Neural cell (in vitro differentiated cells): ENCODE results near the gene ACTN2. TPM values are rescaled to one million over a fixed set of nuclear protein-coding genes. Genes with fewer than 3 reads are reported as not detected.

Source experiments
- H2AFZ ChIP-seq: fragments of 200-600, 300-800 bp; sonication (generic), shearing (Covaris generic); 2 replicates; pipeline ENCODE4 v1.6.0; 2014; ENCODE audit warnings: low read depth, mild to moderate bottlenecking, antibody characterized with exemption, low read length, moderate library complexity
- H3F3A ChIP-seq: fragments of 200-600 bp; shearing (Covaris generic); 2 replicates; pipeline ENCODE4 v1.6.1; 2016; ENCODE audit warnings: mild to moderate bottlenecking, moderate library complexity, mixed read lengths, antibody characterized with exemption, low read length; ENCODE audit not compliant: insufficient read depth, poor library complexity, severe bottlenecking
- H3K27ac ChIP-seq: fragments of 200-600, 300-800 bp; sonication (generic), shearing (Covaris generic); 2 replicates; pipeline ENCODE4 v1.5.1; 2014; ENCODE audit warnings: mild to moderate bottlenecking, low read length, moderate library complexity
- H3K27me3 ChIP-seq: fragments of 300-800, 200-600 bp; sonication (generic), shearing (Covaris generic); 2 replicates; pipeline ENCODE4 v1.6.0; 2014; ENCODE audit warnings: mild to moderate bottlenecking, low read depth, low read length, moderate library complexity; ENCODE audit not compliant: insufficient read depth
- H3K36me3 ChIP-seq: fragments of 300-800, 200-600 bp; sonication (generic), shearing (Covaris generic); 2 replicates; pipeline ENCODE4 v1.5.1; 2014; ENCODE audit warnings: mild to moderate bottlenecking, antibody characterized with exemption, low read length, moderate library complexity; ENCODE audit not compliant: insufficient read depth
- H3K4me2 ChIP-seq: fragments of 300-800, 200-600 bp; sonication (generic), shearing (Covaris generic); 2 replicates; pipeline ENCODE4 v1.6.0; 2014; ENCODE audit warnings: mild to moderate bottlenecking, low read length
- H3K4me3 ChIP-seq: fragments of 300-800, 200-600 bp; sonication (generic), shearing (Covaris generic); 2 replicates; pipeline ENCODE4 v1.5.1; 2014; ENCODE audit warnings: mild to moderate bottlenecking, low read length, moderate library complexity
- H3K79me2 ChIP-seq: fragments of 200-600 bp; shearing (Covaris generic); replicated peaks from 2 replicates; pipeline ENCODE4 v1.6.0; 2014; ENCODE audit warnings: mild to moderate bottlenecking, low read length, moderate library complexity; ENCODE audit not compliant: insufficient read depth
- H3K9ac ChIP-seq: fragments of 300-800, 200-600 bp; sonication (generic), shearing (Covaris generic); 2 replicates; pipeline ENCODE4 v1.6.1; 2016; ENCODE audit warnings: mild to moderate bottlenecking, low read length, mixed read lengths
- H3K9me2 ChIP-seq: fragments of 200-600 bp; shearing (Covaris generic); 2 replicates; pipeline ENCODE4 v1.6.1; 2016; ENCODE audit warnings: mild to moderate bottlenecking, low read length, mixed read lengths; ENCODE audit not compliant: insufficient read depth
- H3K9me3 ChIP-seq: fragments of 200-600, 300-800 bp; sonication (generic), shearing (Covaris generic); 2 replicates; pipeline ENCODE4 v1.6.1; 2016; ENCODE audit warnings: mild to moderate bottlenecking, mixed run types, low read length, moderate library complexity, mixed read lengths
- H4K20me1 ChIP-seq: fragments of 200-600 bp; shearing (Covaris generic); 2 replicates; pipeline ENCODE4 v1.6.1; 2016; ENCODE audit warnings: mild to moderate bottlenecking, mixed run types; ENCODE audit not compliant: insufficient read depth
- EP300 ChIP-seq: fragments of 450-650 bp; conservative IDR thresholded peaks from 2 replicates; pipeline ENCODE4 v1.6.1; 2014; ENCODE audit warnings: antibody characterized with exemption, mild to moderate bottlenecking, moderate library complexity; ENCODE audit not compliant: poor library complexity, severe bottlenecking
- EZH2 ChIP-seq: fragments of 200-600, 300-800 bp; shearing (Covaris generic), sonication (generic); IDR thresholded peaks from 2 replicates; pipeline ENCODE4 v1.6.1; 2014; ENCODE audit warnings: antibody characterized with exemption, low read length, borderline replicate concordance, mild to moderate bottlenecking; ENCODE audit not compliant: insufficient read depth, poor library complexity, severe bottlenecking
- MXI1 ChIP-seq: fragments of 450-650 bp; conservative IDR thresholded peaks from 2 replicates; pipeline ENCODE4 v1.6.1; 2014; ENCODE audit warnings: antibody characterized with exemption, mild to moderate bottlenecking; ENCODE audit not compliant: poor library complexity, severe bottlenecking
- POLR2AphosphoS5 ChIP-seq: IDR thresholded peaks from 2 replicates; pipeline ENCODE4 v1.6.1; 2012
- REST ChIP-seq: IDR thresholded peaks from 2 replicates; pipeline ENCODE4 v1.6.1; 2012; ENCODE audit warnings: borderline replicate concordance
- SMC3 ChIP-seq: fragments of 450-650 bp; conservative IDR thresholded peaks from 2 replicates; pipeline ENCODE4 v1.6.1; 2014; ENCODE audit warnings: antibody characterized with exemption, mild to moderate bottlenecking, moderate library complexity; ENCODE audit not compliant: poor library complexity
- TAF1 ChIP-seq: IDR thresholded peaks from 2 replicates; pipeline ENCODE4 v1.6.1; 2012; ENCODE audit warnings: low read depth
- polyA plus RNA-seq: library from polyadenylated mRNA; depleted of rRNA; stranded (reverse); fragments of >200 nt; gene quantifications from 2 replicates; pipeline ENCODE4 v1.2.3, GENCODE V29; 2014

ACTN2 gene
- polyA plus RNA-seq, 1 donor from 2014 or later = 6.1 TPM

GRCh38 chr1:236645016-236645680 lies 41.2 kb upstream of the ACTN2 start:
- no peak overlapping the region for H3K4me3 ChIP-seq
- no peaks in the 10 kb centered on the region for H3K9me2 ChIP-seq
- no peak overlapping the region for H3K27ac ChIP-seq
- no peaks in the 10 kb centered on the region for H3K9me3 ChIP-seq
- TF ChIP-seq MXI1 (no peak), TAF1 (no peak), REST (no peak), EP300 (no peak)
- no peak overlapping the region for H3K4me2 ChIP-seq
- H3K9ac ChIP-seq = no peak overlapping the region
- H3F3A ChIP-seq = no peaks in the 10 kb centered on the region
- H2AFZ ChIP-seq = no peak overlapping the region
- H4K20me1 ChIP-seq = no peaks in the 10 kb centered on the region
- no peaks in the 10 kb centered on the region for H3K79me2 ChIP-seq
- no peaks in the 10 kb centered on the region for H3K27me3 ChIP-seq
- no peaks in the 10 kb centered on the region for H3K36me3 ChIP-seq

- H3K4me2 ChIP-seq = no peak overlapping the region
- no peaks in the 10 kb centered on the region for H3K36me3 ChIP-seq
- TF ChIP-seq REST = no peak
- no peak for TF ChIP-seq EZH2
- TF ChIP-seq SMC3 = no peak
- TF ChIP-seq EP300 = no peak
- no peak for TF ChIP-seq POLR2AphosphoS5
- no peak for TF ChIP-seq MXI1
- no peak overlapping the region for H3K9ac ChIP-seq
- H3K27me3 ChIP-seq = no peaks in the 10 kb centered on the region
- no peak overlapping the region for H2AFZ ChIP-seq
- H3K27ac ChIP-seq = no peak overlapping the region
- H3F3A ChIP-seq = no peaks in the 10 kb centered on the region
- H3K79me2 ChIP-seq = no peaks in the 10 kb centered on the region
- H3K4me3 ChIP-seq = no peak overlapping the region
- no peaks in the 10 kb centered on the region for H3K9me2 ChIP-seq
- no peaks in the 10 kb centered on the region for H3K9me3 ChIP-seq
- H4K20me1 ChIP-seq = no peaks in the 10 kb centered on the region
Observed at GRCh38 chr1:236654511-236654910, 31.8 kb upstream of the ACTN2 start.
